ENCODE data around the gene SMURF2.

- no peak for TF ChIP-seq CTCF (IDR thresholded peaks at IDR 0.05 in 8 of 11, conservative IDR thresholded peaks at IDR 0.05 in 3 of 11)
- TF ChIP-seq POLR2A (IDR thresholded peaks at IDR 0.05): no peak
Measured at GRCh38 chr17:64497565-64498035, 164.5 kb downstream of the SMURF2 start.

Data from spleen (tissue), 7 donors.